GM06990 (cell line): ENCODE data around the gene EFHD1.

ENCODE experiments used
- DNase-seq: peaks from one replicate; pipeline ENCODE4 v3.0.0-alpha.2; 2011; ENCODE audit not compliant: insufficient read length; ENCODE audit errors: extremely low read depth
- H3K27me3 ChIP-seq: replicated peaks from 2 replicates; pipeline ENCODE4 v1.6.0; 2011; ENCODE audit warnings: low read length; ENCODE audit not compliant: control insufficient read depth, insufficient read depth
- H3K36me3 ChIP-seq: 2 replicates; pipeline ENCODE4 v1.5.1; 2011; ENCODE audit warnings: low read length; ENCODE audit not compliant: control insufficient read depth, insufficient read depth
- H3K4me3 ChIP-seq: replicated peaks from 2 replicates; pipeline ENCODE4 v1.5.1; 2011; ENCODE audit warnings: low read depth, mild to moderate bottlenecking, control low read depth, low read length
- CTCF ChIP-seq: IDR thresholded peaks from 2 replicates; pipeline ENCODE4 v1.5.1; 2011; ENCODE audit warnings: low read length, control low read depth, mild to moderate bottlenecking, inconsistent platforms; ENCODE audit not compliant: insufficient read depth, poor library complexity, severe bottlenecking

Gene EFHD1

GRCh38 chr2:232633413-232634205 lies at the start of gene EFHD1:
Gene EFHD1 (plus strand): TSS chr2:232633604. CDS start chr2:232633705, 101 bp downstream.
- peak; percentile 29 for DNase-seq

GRCh38 chr2:232584238-232584637 lies 49.2 kb upstream of the EFHD1 start:
- Histone ChIP-seq H3K4me3 (no peak overlapping the region), H3K36me3 (peaks cover 4% of the 10 kb centered on the region; the same call in 1 of the 2 replicates), H3K27me3 (no peaks in the 10 kb centered on the region)
- DNase-seq: no peak
- no peak for TF ChIP-seq CTCF

More at GRCh38 chr2:232633413-232634205, at the start of gene EFHD1:
- TF ChIP-seq CTCF: no peak
- Histone ChIP-seq H3K4me3 (peak within 1 kb of the TSS; percentile 55), H3K36me3 (no peaks in the 10 kb centered on the region), H3K27me3 (no peaks in the 10 kb centered on the region; the same call in none of the 2 replicates)

- H3K27me3 ChIP-seq: no peaks in the 10 kb centered on the region
- no peak for TF ChIP-seq CTCF
- no peak overlapping the region for H3K4me3 ChIP-seq
- no peak for DNase-seq
- no peaks in the 10 kb centered on the region for H3K36me3 ChIP-seq
These were observed 46.4 kb upstream of the EFHD1 start for GRCh38 chr2:232586943-232587505.

- no peak for TF ChIP-seq CTCF
- Histone ChIP-seq H3K27me3 (no peaks in the 10 kb centered on the region), H3K36me3 (no peaks in the 10 kb centered on the region), H3K4me3 (no peak overlapping the region)
- no peak for DNase-seq
These were observed 45.9 kb upstream of the EFHD1 start for GRCh38 chr2:232587512-232587911.

- H3K4me3 ChIP-seq: no peak overlapping the region
- DNase-seq: no peak
- H3K36me3 ChIP-seq: no peaks in the 10 kb centered on the region
- TF ChIP-seq CTCF: no peak
- H3K27me3 ChIP-seq: no peaks in the 10 kb centered on the region
These were observed 45.4 kb upstream of the EFHD1 start for GRCh38 chr2:232588031-232588430.
